ENCODE measurements around the gene ZMIZ1. TPM values are rescaled to one million over a fixed set of nuclear protein-coding genes. Genes with fewer than 3 reads are reported as not detected.

The ZMIZ1 gene
- total and polyA plus RNA-seq, 4 donors: 18.3 to 80.2 (median 42.6) TPM

DNA sequence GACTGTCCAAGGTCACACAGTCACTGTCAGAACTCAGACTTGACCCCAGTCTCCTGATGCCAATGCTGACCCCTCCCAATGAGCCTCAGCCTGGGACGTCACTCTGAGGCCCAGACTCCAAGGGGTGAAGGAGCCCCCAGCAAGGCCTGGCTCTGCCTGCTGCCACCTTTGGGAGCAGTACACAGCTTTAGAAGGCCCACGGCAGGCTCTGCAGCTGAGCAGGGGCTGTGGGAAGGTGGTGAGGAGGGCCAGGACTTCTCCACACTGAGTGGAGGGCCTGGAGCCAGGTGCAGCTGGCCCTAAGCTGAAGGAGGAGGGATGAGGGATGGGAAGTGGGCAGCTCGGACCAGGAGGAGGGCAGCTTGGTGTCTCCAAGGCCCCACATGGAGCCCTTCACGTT is 23.9 kb upstream of the ZMIZ1 start:
- H3K36me3 ChIP-seq (ENCODE audit: control insufficient read depth in 4 of 4, insufficient read depth in 4 of 4, low read length in 4 of 4): no peaks in the 10 kb centered on the region
- H3K4me1 ChIP-seq (ENCODE audit: control insufficient read depth in 5 of 5, insufficient read depth in 5 of 5, low read length in 5 of 5): peaks cover 0 to 16% (median 5%) of the 10 kb centered on the region in 5 donors
- H3K4me3 ChIP-seq: no peak overlapping the region
- no peak overlapping the region for H3K9ac ChIP-seq (ENCODE audit: insufficient read depth in 1 of 2, low read length in 2 of 2)
- H3K9me3 ChIP-seq (ENCODE audit: control insufficient read depth in 4 of 4, insufficient read depth in 3 of 4, low read length in 3 of 4): no peaks in the 10 kb centered on the region
- H3K27me3 ChIP-seq (ENCODE audit: control insufficient read depth in 3 of 3, insufficient read depth in 3 of 3, low read length in 2 of 3): no peaks in the 10 kb centered on the region
- ATAC-seq (ENCODE audit: insufficient read depth, low FRiP score) (no peak), DNase-seq (peak in 1 of 3 donors; percentile 4)
- no peak overlapping the region for H3K27ac ChIP-seq (ENCODE audit: low read depth in 1 of 2, low read length in 1 of 2)
- WGBS, 2 donors: 89 to 90% methylated on average over 4 of the region's 4 CpGs
- TF ChIP-seq, protein P1, sequence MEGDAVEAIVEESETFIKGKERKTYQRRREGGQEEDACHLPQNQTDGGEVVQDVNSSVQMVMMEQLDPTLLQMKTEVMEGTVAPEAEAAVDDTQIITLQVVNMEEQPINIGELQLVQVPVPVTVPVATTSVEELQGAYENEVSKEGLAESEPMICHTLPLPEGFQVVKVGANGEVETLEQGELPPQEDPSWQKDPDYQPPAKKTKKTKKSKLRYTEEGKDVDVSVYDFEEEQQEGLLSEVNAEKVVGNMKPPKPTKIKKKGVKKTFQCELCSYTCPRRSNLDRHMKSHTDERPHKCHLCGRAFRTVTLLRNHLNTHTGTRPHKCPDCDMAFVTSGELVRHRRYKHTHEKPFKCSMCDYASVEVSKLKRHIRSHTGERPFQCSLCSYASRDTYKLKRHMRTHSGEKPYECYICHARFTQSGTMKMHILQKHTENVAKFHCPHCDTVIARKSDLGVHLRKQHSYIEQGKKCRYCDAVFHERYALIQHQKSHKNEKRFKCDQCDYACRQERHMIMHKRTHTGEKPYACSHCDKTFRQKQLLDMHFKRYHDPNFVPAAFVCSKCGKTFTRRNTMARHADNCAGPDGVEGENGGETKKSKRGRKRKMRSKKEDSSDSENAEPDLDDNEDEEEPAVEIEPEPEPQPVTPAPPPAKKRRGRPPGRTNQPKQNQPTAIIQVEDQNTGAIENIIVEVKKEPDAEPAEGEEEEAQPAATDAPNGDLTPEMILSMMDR (IDR thresholded peaks at IDR 0.05; ENCODE audit: control extremely low read depth, extremely low read depth): no peak

DNA sequence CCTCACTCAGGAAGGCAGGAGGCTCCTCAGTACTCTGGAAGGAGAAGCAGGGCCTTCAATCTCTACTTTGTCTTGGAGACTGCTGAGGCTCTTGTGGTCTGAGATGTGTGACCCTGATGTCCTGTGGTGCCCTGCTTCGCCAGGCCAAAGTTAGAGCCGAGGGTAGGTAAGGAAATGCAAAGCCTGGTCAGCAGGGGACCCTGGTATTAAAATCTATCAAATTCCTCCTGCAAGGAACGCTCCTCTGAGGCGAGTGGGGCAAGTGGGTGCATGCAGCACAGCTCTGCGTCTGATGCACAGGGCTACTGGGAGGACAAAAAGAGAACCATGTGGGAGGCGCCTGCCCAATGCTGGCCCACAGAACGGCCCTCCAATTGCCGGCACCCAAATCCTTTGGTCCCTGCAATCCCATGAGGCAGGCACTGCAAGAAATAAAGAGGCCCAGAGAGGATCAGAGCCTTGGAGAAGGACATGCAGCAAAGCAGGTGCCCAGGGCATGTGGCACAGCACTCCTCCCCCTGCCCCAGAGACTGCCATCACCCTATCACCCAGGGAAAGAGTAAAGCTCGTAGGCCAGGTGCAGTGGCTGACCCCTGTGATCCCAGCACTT is 23.1 kb upstream of the ZMIZ1 start:
- H3K4me3 ChIP-seq: no peak overlapping the region
- ATAC-seq (ENCODE audit: insufficient read depth, low FRiP score) (no peak), DNase-seq (peak in 1 of 3 donors; percentile 4)
- no peaks in the 10 kb centered on the region for H3K27me3 ChIP-seq (ENCODE audit: control insufficient read depth in 3 of 3, insufficient read depth in 3 of 3, low read length in 2 of 3)
- no peaks in the 10 kb centered on the region for H3K9me3 ChIP-seq (ENCODE audit: control insufficient read depth in 4 of 4, insufficient read depth in 3 of 4, low read length in 3 of 4)
- WGBS, 2 donors: 82 to 84% methylated on average over 9 of the region's 9 CpGs
- no peak overlapping the region for H3K9ac ChIP-seq (ENCODE audit: insufficient read depth in 1 of 2, low read length in 2 of 2)
- H3K4me1 ChIP-seq (ENCODE audit: control insufficient read depth in 5 of 5, insufficient read depth in 5 of 5, low read length in 5 of 5): peaks cover 0 to 22% (median 13%) of the 10 kb centered on the region in 5 donors
- H3K27ac ChIP-seq (ENCODE audit: low read depth in 1 of 2, low read length in 1 of 2): no peak overlapping the region
- TF ChIP-seq, protein P1 (IDR thresholded peaks at IDR 0.05; ENCODE audit: control extremely low read depth, extremely low read depth): no peak
- H3K36me3 ChIP-seq (ENCODE audit: control insufficient read depth in 4 of 4, insufficient read depth in 4 of 4, low read length in 4 of 4): no peaks in the 10 kb centered on the region

DNA sequence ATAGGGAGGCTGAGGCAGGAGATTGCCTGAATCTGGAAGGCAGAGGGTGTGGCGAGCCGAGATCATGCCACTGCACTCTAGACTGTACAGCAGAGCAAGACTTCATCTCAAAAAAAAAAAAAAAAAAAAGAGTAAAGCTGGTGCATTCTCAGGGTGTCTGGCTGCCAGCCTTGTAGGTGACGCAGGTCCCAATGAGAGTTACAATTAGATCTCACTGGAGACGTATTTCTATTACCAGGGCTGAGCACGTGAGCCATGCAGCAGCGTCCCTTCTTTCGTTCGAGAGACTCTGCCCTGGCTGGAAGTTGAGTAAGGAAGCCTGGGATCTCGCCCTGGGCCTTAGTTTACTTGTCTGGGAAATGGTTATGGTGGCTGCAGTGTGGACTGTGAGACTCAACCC is 22.4 kb upstream of the ZMIZ1 start:
- Histone ChIP-seq H3K27ac (ENCODE audit: low read depth in 1 of 2, low read length in 1 of 2) (no peak overlapping the region), H3K4me1 (ENCODE audit: control insufficient read depth in 5 of 5, insufficient read depth in 5 of 5, low read length in 5 of 5) (peaks cover 0 to 29% (median 16%) of the 10 kb centered on the region in 5 donors), H3K27me3 (ENCODE audit: control insufficient read depth in 3 of 3, insufficient read depth in 3 of 3, low read length in 2 of 3) (no peaks in the 10 kb centered on the region), H3K36me3 (ENCODE audit: control insufficient read depth in 4 of 4, insufficient read depth in 4 of 4, low read length in 4 of 4) (no peaks in the 10 kb centered on the region), H3K9me3 (ENCODE audit: control insufficient read depth in 4 of 4, insufficient read depth in 3 of 4, low read length in 3 of 4) (no peaks in the 10 kb centered on the region), H3K9ac (ENCODE audit: insufficient read depth in 1 of 2, low read length in 2 of 2) (no peak overlapping the region), H3K4me3 (no peak overlapping the region)
- whole genome bisulfite sequencing, 2 donors: 93 to 94% methylated on average over 9 of the region's 9 CpGs
- DNase-seq (no peak), ATAC-seq (ENCODE audit: insufficient read depth, low FRiP score) (no peak)
- TF ChIP-seq, protein P1 (IDR thresholded peaks at IDR 0.05; ENCODE audit: control extremely low read depth, extremely low read depth): no peak

Measured in lung (tissue), 12 donors.